GM23248 (cell line): ENCODE measurements around the gene KRT80.

ENCODE experiments used
- EZH2 ChIP-seq: fragments of 200-600 bp; sonication (generic); IDR thresholded peaks from 2 replicates; pipeline ENCODE4 v1.6.1; 2018; ENCODE audit warnings: antibody characterized with exemption, mild to moderate bottlenecking; ENCODE audit not compliant: insufficient read depth, poor library complexity, severe bottlenecking
- EZH2phosphoT487 ChIP-seq: fragments of 200-600 bp; sonication (generic); IDR thresholded peaks from 2 replicates; pipeline ENCODE4 v1.6.1; 2018; ENCODE audit warnings: antibody characterized with exemption, moderate library complexity, mild to moderate bottlenecking, low read depth; ENCODE audit not compliant: insufficient read depth

- TF ChIP-seq EZH2 (no peak), EZH2phosphoT487 (no peak)
Observed at GRCh38 chr12:52235822-52236361, 44.1 kb upstream of the KRT80 start.
